Liver (tissue), 3 donors: Measurements from ENCODE around the gene AATK.

Experiments
- ATF3 ChIP-seq: IDR thresholded peaks from 2 replicates; pipeline ENCODE4 v1.6.1; 2016; ENCODE audit warnings: antibody characterized with exemption
- CTCF ChIP-seq: fragments of 150-350 bp; IDR thresholded peaks from 2 replicates; pipeline ENCODE4 v1.5.1; 2017; ENCODE audit warnings: improper control_type of control experiment, low read depth, low read length; ENCODE audit not compliant: missing input control
- EGR1 ChIP-seq, 2 donors: IDR thresholded peaks; 2 replicates each; pipeline ENCODE4 v1.6.1; 2016 to 2018; ENCODE audit warnings: antibody characterized with exemption in 2 of 2, low read depth in 2 of 2
- FOXA1 ChIP-seq: IDR thresholded peaks from 2 replicates; pipeline ENCODE4 v1.6.1; 2016; ENCODE audit warnings: antibody characterized with exemption
- GABPA ChIP-seq, 2 donors: IDR thresholded peaks in 1 of 2; conservative IDR thresholded peaks in 1 of 2; 2 replicates each; pipeline ENCODE4 v1.6.1; 2016; ENCODE audit warnings: antibody characterized with exemption in 2 of 2, mild to moderate bottlenecking in 1 of 2, moderate library complexity in 1 of 2
- JUND ChIP-seq, 2 donors: IDR thresholded peaks; 2 replicates each; pipeline ENCODE4 v1.6.1; 2016; ENCODE audit warnings: antibody characterized with exemption in 2 of 2
- MAX ChIP-seq: IDR thresholded peaks from 2 replicates; pipeline ENCODE4 v1.6.1; 2016; ENCODE audit warnings: antibody characterized with exemption
- RAD21 ChIP-seq, 2 donors: IDR thresholded peaks; 2 replicates each; pipeline ENCODE4 v1.6.1; 2016; ENCODE audit warnings: antibody characterized with exemption in 2 of 2, mild to moderate bottlenecking in 2 of 2
- REST ChIP-seq: IDR thresholded peaks from 2 replicates; pipeline ENCODE4 v1.6.1; 2016; ENCODE audit warnings: antibody characterized with exemption, mild to moderate bottlenecking
- SP1 ChIP-seq: IDR thresholded peaks from 2 replicates; pipeline ENCODE4 v1.6.1; 2018; ENCODE audit warnings: antibody characterized with exemption, mild to moderate bottlenecking
- TAF1 ChIP-seq: conservative IDR thresholded peaks from 2 replicates; pipeline ENCODE4 v1.6.1; 2016; ENCODE audit warnings: antibody characterized with exemption, mild to moderate bottlenecking
- YY1 ChIP-seq: IDR thresholded peaks from 2 replicates; pipeline ENCODE4 v1.6.1; 2016; ENCODE audit warnings: antibody characterized with exemption, mild to moderate bottlenecking
- ZBTB33 ChIP-seq: IDR thresholded peaks from 2 replicates; pipeline ENCODE4 v1.6.1; 2016; ENCODE audit warnings: antibody characterized with exemption
- donor health status: healthy.
- donor health status: healthy.

GRCh38 chr17:81071761-81072741 lies 94.0 kb downstream of the AATK start:
- TF ChIP-seq EGR1 (IDR thresholded peaks at IDR 0.05; ENCODE audit: low read depth in 2 of 2) (no peak), REST (no peak), SP1 (no peak), RAD21 (IDR thresholded peaks at IDR 0.05) (no peak), CTCF (no peak), MAX (no peak), GABPA (IDR thresholded peaks at IDR 0.05 in 1 of 2, conservative IDR thresholded peaks at IDR 0.05 in 1 of 2) (no peak), TAF1 (no peak), FOXA1 (no peak), ATF3 (no peak), YY1 (no peak), JUND (IDR thresholded peaks at IDR 0.05) (no peak), ZBTB33 (no peak)
